Measurements from ENCODE around the gene SPHKAP. TPM values are rescaled to one million over a fixed set of nuclear protein-coding genes. Genes with fewer than 3 reads are reported as not detected.

The SPHKAP gene
- total RNA-seq, 4 donors from 2014 or later: 0.08 to 0.48 TPM; not detected in 2

- H3K9me3 ChIP-seq: no peaks in the 10 kb centered on the region
- WGBS: 52% methylated on average over 2 of the region's 2 CpGs
- no peak for DNase-seq (ENCODE audit: low spot score in 2 of 2)
- no peaks in the 10 kb centered on the region for H3K4me1 ChIP-seq
- TF ChIP-seq EP300 (IDR thresholded peaks at IDR 0.05): no peak
- TF ChIP-seq POLR2A (IDR thresholded peaks at IDR 0.05): no peak
- TF ChIP-seq POLR2AphosphoS5 (IDR thresholded peaks at IDR 0.05): no peak
- no peak for TF ChIP-seq CTCF (IDR thresholded peaks at IDR 0.05)
- no peaks in the 10 kb centered on the region for H3K36me3 ChIP-seq
- H3K27ac ChIP-seq: no peak overlapping the region
- no peaks in the 10 kb centered on the region for H3K27me3 ChIP-seq
- H3K4me3 ChIP-seq: no peak overlapping the region
Observed at GRCh38 chr2:228065686-228066085, 115.8 kb downstream of the SPHKAP start.

- Histone ChIP-seq H3K27ac (no peak overlapping the region), H3K36me3 (no peaks in the 10 kb centered on the region), H3K4me3 (no peak overlapping the region), H3K4me1 (no peaks in the 10 kb centered on the region), H3K9me3 (no peaks in the 10 kb centered on the region), H3K27me3 (no peaks in the 10 kb centered on the region)
- no peak for TF ChIP-seq POLR2A (IDR thresholded peaks at IDR 0.05)
- TF ChIP-seq POLR2AphosphoS5 (IDR thresholded peaks at IDR 0.05): no peak
- no peak for DNase-seq (ENCODE audit: low spot score in 2 of 2)
Observed at GRCh38 chr2:228064796-228065315, 116.6 kb downstream of the SPHKAP start.

- no peak for DNase-seq (ENCODE audit: low spot score in 2 of 2)
- H3K4me1 ChIP-seq: no peaks in the 10 kb centered on the region
- no peak overlapping the region for H3K4me3 ChIP-seq
- WGBS: 65% methylated on average over 4 of the region's 4 CpGs
- H3K27ac ChIP-seq: no peak overlapping the region
- no peaks in the 10 kb centered on the region for H3K27me3 ChIP-seq
- no peaks in the 10 kb centered on the region for H3K9me3 ChIP-seq
- H3K36me3 ChIP-seq: no peaks in the 10 kb centered on the region
- no peak for TF ChIP-seq POLR2A (IDR thresholded peaks at IDR 0.05)
- no peak for TF ChIP-seq CTCF (IDR thresholded peaks at IDR 0.05)
- no peak for TF ChIP-seq EP300 (IDR thresholded peaks at IDR 0.05)
- no peak for TF ChIP-seq POLR2AphosphoS5 (IDR thresholded peaks at IDR 0.05)
Observed at GRCh38 chr2:228064024-228064423, 117.5 kb downstream of the SPHKAP start.

GRCh38 chr2:228063558-228063957 is 117.9 kb downstream of the SPHKAP start:
- no peaks in the 10 kb centered on the region for H3K27me3 ChIP-seq
- no peak for DNase-seq (ENCODE audit: low spot score in 2 of 2)
- no peaks in the 10 kb centered on the region for H3K36me3 ChIP-seq
- H3K27ac ChIP-seq: no peak overlapping the region
- H3K9me3 ChIP-seq: no peaks in the 10 kb centered on the region
- WGBS: 63% methylated on average over 1 of the region's 1 CpG
- H3K4me3 ChIP-seq: no peak overlapping the region
- no peaks in the 10 kb centered on the region for H3K4me1 ChIP-seq
- TF ChIP-seq POLR2AphosphoS5 (IDR thresholded peaks at IDR 0.05) (no peak), EP300 (IDR thresholded peaks at IDR 0.05) (no peak), POLR2A (IDR thresholded peaks at IDR 0.05) (no peak), CTCF (IDR thresholded peaks at IDR 0.05) (no peak)

GRCh38 chr2:228059735-228060134 is 121.8 kb downstream of the SPHKAP start:
- H3K27ac ChIP-seq: no peak overlapping the region
- 93% methylated on average over 2 of the region's 2 CpGs for WGBS
- H3K27me3 ChIP-seq: no peaks in the 10 kb centered on the region
- no peaks in the 10 kb centered on the region for H3K9me3 ChIP-seq
- H3K4me3 ChIP-seq: no peak overlapping the region
- H3K4me1 ChIP-seq: no peaks in the 10 kb centered on the region
- no peak for TF ChIP-seq CTCF (IDR thresholded peaks at IDR 0.05)
- no peak for TF ChIP-seq EP300 (IDR thresholded peaks at IDR 0.05)
- TF ChIP-seq POLR2AphosphoS5 (IDR thresholded peaks at IDR 0.05): no peak
- no peak for TF ChIP-seq POLR2A (IDR thresholded peaks at IDR 0.05)
- H3K36me3 ChIP-seq: no peaks in the 10 kb centered on the region
- no peak for DNase-seq (ENCODE audit: low spot score in 2 of 2)

Measured in suprapubic skin (tissue), 4 donors.